HG03558 (cell line): Measurements from ENCODE around the gene SORCS3.

Experiments
- ATAC-seq: cut with Tn5 transposase; IDR thresholded peaks from one replicate; pipeline ENCODE4 v1.9.1; 2021; ENCODE audit warnings: moderate number of reproducible peaks; ENCODE audit not compliant: unreplicated experiment; ENCODE audit errors: extremely low read depth

Gene SORCS3

DNA sequence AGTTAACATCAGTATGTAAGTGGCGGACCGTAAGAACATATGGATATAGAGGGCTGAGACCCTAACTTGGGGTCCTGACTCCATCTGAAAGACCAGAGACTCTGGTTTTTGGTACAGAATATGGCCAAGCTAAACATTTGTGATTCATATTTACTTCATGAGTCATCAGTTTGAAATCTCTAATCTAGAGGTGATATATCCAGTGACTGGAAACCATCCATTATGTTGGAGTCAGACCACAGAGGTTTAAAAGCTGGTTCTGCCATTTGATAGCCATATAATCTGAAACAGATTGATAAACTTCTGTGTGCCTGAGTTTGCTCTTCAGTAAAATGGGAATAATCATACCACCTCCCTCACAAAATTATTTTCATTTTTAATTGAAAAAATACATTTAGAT lies 505.3 kb downstream of the SORCS3 start:
- no peak for ATAC-seq

GRCh38 chr10:105148456-105148855 lies 507.4 kb downstream of the SORCS3 start:
- ATAC-seq = no peak

DNA sequence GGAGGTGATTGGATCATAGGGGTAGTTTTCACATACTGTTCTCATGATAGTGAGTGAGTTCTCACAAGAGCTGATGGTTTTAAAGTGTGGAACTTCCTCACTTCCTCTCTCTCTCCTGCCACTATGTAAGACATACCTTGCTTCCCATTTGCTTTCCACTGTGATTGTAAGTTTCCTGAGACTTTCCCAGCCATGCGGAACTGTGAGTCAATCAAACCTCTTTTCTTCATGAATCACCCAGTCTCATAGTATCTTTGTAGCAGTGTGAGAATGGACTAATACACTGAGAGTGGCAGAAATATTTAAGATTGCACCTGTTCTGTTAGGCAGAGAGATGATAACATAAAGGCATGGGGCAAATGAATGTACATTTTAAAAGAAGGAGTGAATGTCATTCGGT lies 507.8 kb downstream of the SORCS3 start:
- no peak for ATAC-seq

- ATAC-seq = no peak
These were observed 508.3 kb downstream of the SORCS3 start for GRCh38 chr10:105149371-105149891.

GRCh38 chr10:105150259-105150880 lies 509.3 kb downstream of the SORCS3 start:
- ATAC-seq = no peak

DNA sequence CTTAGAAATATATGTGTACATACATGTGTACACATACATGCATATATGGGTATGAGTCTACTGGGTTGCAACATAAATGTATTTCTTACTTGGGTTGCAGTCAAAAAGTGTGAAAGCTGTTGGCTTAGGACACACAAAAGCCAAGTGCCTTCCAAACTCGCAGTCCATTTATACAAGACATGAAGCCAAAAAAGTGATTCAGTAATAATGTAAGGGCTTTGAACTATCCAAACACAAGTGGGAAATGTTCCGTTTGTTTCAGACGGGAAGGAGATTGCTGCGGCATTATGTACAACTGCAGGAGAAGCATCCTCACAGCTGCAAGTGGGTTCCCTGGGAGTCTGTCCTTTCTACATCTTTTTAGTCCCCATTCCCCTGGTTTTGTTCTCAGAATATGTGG lies 513.6 kb downstream of the SORCS3 start:
- no peak for ATAC-seq

GRCh38 chr10:105159268-105159667 lies 518.2 kb downstream of the SORCS3 start:
- no peak for ATAC-seq

- ATAC-seq = no peak
These were observed 520.1 kb downstream of the SORCS3 start for GRCh38 chr10:105161149-105161548.

DNA sequence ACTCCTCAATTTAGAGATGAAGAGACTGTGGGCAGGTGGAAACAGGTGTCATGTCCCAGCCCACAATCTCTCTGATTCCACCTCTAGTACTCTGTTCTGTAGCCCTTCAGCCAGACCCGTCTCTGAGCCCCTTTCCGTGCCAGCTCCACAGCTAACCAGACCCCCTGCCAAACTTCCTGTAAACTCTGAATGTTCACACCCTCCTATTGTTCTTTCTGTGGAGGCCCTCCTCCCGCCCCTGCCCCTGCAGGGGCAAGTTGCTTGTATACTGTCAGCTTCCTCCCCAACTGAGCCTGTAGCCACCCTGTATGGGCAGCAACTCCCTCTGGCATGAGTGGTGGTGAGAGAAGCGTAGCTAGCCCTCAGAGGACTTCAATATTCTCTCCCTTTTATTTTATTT lies 520.7 kb downstream of the SORCS3 start:
- ATAC-seq = no peak

DNA sequence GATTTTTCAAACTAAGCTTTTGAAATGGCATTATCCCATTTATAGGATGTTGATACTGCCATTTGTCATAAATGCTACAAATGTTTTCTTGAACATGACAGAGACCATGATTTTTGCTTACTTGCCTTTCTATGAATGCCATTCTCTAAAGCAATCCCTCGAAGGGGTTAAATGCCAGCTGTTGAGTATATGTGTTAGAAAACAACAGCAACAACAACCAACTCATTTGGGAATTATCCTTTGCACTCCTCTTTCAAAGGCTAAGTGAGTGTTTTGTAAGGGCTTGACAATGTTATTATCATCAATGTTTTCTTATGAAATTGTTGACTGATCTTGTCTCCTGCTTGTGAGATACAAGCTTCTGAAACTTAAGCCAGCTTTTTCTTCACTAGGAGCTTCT lies 529.4 kb downstream of the SORCS3 start:
- ATAC-seq = no peak

GRCh38 chr10:105171945-105172344 lies 530.9 kb downstream of the SORCS3 start:
- ATAC-seq = no peak

GRCh38 chr10:105181626-105182025 lies 540.5 kb downstream of the SORCS3 start:
- no peak for ATAC-seq

DNA sequence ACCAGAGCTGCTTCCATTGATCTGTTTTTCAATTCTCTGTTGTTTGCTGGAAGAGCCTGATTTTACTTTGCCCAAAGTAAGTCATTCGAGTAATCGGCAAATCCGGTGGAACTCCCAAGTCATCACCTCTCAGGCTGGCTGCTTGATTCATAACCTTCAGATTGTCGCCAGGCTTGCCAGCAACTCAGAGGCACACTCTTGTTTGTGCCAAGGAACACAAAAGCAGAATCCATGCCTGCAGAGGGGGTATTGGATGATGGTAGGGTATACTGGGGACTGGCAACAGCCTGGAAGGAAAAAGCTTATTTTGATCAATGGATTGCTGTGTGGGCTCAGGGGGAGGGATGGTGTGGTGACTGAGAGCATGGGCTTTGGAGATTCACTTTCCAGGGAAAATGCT lies 542.4 kb downstream of the SORCS3 start:
- ATAC-seq = no peak

- no peak for ATAC-seq
These were observed 544.1 kb downstream of the SORCS3 start for GRCh38 chr10:105185161-105185560.

- no peak for ATAC-seq
These were observed 546.2 kb downstream of the SORCS3 start for GRCh38 chr10:105187243-105187642.

- ATAC-seq = no peak
These were observed 547.8 kb downstream of the SORCS3 start for GRCh38 chr10:105188737-105189462.

- ATAC-seq = no peak
These were observed 548.3 kb downstream of the SORCS3 start for GRCh38 chr10:105189463-105189800.

GRCh38 chr10:105192146-105192545 lies 551.1 kb downstream of the SORCS3 start:
- ATAC-seq = no peak

GRCh38 chr10:105192861-105193260 lies 551.8 kb downstream of the SORCS3 start:
- ATAC-seq = no peak

- no peak for ATAC-seq
These were observed 554.7 kb downstream of the SORCS3 start for GRCh38 chr10:105195831-105196230.

DNA sequence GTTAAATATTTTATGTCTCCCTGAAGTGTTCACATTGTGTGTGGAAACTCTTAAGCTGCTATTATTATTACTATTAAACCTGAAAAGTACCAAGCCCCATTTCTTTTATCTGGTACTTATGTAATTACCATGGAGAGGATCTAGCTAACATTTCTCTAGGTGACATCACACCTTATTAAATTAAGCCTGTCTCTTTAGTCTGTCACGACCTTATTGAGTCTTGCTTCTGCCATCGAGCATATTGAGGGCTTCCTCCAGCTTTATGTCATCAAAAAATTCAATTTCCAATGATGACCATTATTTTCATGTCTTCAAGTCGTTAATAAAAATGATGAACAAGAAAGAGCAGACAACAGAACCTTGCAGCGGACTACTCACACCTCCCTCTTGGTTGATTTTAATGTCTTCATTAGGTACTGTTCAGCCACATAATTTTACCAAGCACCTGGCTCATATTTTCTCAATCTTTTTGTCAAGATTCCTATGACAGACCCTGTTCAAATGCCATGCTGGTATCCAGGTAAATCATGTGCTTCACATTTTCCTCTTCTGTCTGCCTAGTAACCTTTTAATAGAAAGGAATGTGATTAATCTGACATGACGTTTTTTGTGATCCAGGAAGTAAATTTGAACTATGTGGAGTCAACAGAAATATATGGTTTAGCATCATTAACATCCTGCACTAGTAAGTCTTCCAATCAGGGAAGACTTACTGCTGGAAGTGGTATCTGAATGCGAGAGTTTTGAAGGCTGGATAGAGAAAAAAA lies 556.7 kb downstream of the SORCS3 start:
- ATAC-seq = no peak
